KMS-11 (cell line): ENCODE data around the gene IFIT3.

Source experiments
- H2AFZ ChIP-seq: fragments of 200-600 bp; sonication (generic); 2 replicates; pipeline ENCODE4 v1.6.1; 2016; ENCODE audit warnings: antibody characterized with exemption, mixed run types, low read depth
- H3K27ac ChIP-seq: fragments of 200-600 bp; sonication (generic); 2 replicates; pipeline ENCODE4 v1.6.1; 2016; ENCODE audit warnings: mild to moderate bottlenecking, mixed run types
- H3K27me3 ChIP-seq: fragments of 200-600 bp; sonication (generic); 2 replicates; pipeline ENCODE4 v1.6.1; 2017; ENCODE audit warnings: mild to moderate bottlenecking, low read depth, mixed run types, moderate library complexity; ENCODE audit not compliant: insufficient read depth
- H3K36me3 ChIP-seq: fragments of 200-600 bp; sonication (generic); 2 replicates; pipeline ENCODE4 v1.6.1; 2017; ENCODE audit warnings: mild to moderate bottlenecking, mixed run types; ENCODE audit not compliant: insufficient read depth
- H3K4me1 ChIP-seq: fragments of 200-600 bp; sonication (generic); 2 replicates; pipeline ENCODE4 v1.6.1; 2016; ENCODE audit warnings: mild to moderate bottlenecking, low read depth, mixed run types; ENCODE audit not compliant: poor library complexity, severe bottlenecking
- H3K4me2 ChIP-seq: fragments of 200-600 bp; sonication (generic); 2 replicates; pipeline ENCODE4 v1.7.0; 2016; ENCODE audit warnings: mild to moderate bottlenecking, mixed run types
- H3K4me3 ChIP-seq: fragments of 200-600 bp; sonication (generic); IDR thresholded peaks from 2 replicates; pipeline ENCODE4 v1.6.1; 2017; ENCODE audit warnings: low read depth, low read length, mixed read lengths; ENCODE audit not compliant: insufficient read depth
- H3K79me2 ChIP-seq: fragments of 200-600 bp; sonication (generic); 2 replicates; pipeline ENCODE4 v1.6.1; 2016; ENCODE audit warnings: low read depth, mixed run types; ENCODE audit not compliant: insufficient read depth
- H3K9ac ChIP-seq: fragments of 200-600 bp; sonication (generic); 2 replicates; pipeline ENCODE4 v1.6.1; 2016; ENCODE audit warnings: mild to moderate bottlenecking, mixed run types
- H4K20me1 ChIP-seq: fragments of 200-600 bp; sonication (generic); 2 replicates; pipeline ENCODE4 v1.6.1; 2016; ENCODE audit warnings: mild to moderate bottlenecking, mixed run types; ENCODE audit not compliant: insufficient read depth
- TF ChIP-seq, protein P1 (sequence below): fragments of 200-600 bp; sonication (generic); conservative IDR thresholded peaks from 2 replicates; pipeline ENCODE4 v1.6.1; 2017; ENCODE audit warnings: low read depth, mild to moderate bottlenecking, antibody characterized with exemption, low read length, moderate library complexity, mixed read lengths

The IFIT3 gene, protein sequence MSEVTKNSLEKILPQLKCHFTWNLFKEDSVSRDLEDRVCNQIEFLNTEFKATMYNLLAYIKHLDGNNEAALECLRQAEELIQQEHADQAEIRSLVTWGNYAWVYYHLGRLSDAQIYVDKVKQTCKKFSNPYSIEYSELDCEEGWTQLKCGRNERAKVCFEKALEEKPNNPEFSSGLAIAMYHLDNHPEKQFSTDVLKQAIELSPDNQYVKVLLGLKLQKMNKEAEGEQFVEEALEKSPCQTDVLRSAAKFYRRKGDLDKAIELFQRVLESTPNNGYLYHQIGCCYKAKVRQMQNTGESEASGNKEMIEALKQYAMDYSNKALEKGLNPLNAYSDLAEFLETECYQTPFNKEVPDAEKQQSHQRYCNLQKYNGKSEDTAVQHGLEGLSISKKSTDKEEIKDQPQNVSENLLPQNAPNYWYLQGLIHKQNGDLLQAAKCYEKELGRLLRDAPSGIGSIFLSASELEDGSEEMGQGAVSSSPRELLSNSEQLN

DNA sequence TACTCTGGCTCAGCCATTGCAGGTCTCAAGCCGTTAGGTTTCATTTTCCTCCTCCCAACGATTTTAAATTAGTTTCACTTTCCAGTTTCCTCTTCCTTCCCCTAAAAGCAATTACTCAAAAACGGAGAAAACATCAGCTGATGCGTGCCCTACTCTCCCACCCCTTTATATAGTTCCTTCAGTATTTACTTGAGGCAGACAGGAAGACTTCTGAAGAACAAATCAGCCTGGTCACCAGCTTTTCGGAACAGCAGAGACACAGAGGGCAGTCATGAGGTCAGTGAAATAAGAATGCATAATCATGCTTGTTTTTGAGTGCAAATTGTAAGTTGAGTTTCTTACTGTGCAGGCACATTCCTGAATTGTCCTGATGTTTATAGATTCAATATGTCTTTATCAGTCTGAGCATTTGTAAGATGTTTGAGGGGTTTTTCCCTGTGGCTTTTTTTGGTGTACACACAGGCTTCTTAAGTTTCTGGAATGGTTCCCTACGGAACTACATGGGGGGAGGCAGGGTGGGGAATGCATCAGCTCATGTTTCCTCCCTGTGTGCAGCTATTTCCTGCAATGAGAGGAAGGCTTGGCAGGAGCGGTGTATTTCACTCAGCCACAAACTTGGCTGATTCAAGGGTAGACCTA is at the start of gene IFIT3:
TSS of gene IFIT3 (plus strand) at position 195 of the 639 bp plus-strand sequence. CDS start at position 272, 77 bp downstream.
- no peaks in the 10 kb centered on the region for H3K27me3 ChIP-seq
- H3K4me3 ChIP-seq: no peak within 1 kb of the TSS
- no peak within 1 kb of the TSS for H3K27ac ChIP-seq

DNA sequence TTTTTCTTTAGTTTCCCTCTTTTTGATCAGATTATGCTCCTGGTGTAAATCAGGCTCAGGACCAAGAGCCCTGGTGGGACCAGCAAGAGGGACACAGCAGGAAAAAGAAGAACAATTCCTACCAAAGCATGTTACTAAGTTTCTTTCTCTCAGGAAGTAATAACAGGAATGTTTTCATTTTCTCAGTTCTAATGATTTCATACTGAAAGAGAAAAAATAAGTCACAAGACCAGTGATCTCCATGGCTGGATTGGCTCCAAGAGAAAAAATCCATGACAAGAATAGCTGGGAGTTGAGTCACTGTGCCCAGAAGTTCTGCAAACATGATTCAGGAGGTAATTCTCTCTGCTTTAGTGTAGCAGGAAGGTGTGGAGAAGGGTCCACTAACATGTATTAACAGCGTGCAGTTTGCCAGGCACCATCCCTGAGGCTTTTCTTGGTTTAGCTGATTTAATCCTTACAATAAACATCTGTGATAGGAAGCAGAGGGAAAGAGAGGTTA is 49.7 kb upstream of the IFIT3 start:
- H3K36me3 ChIP-seq: no peaks in the 10 kb centered on the region
- no peak overlapping the region for H3K4me3 ChIP-seq
- H4K20me1 ChIP-seq: no peaks in the 10 kb centered on the region
- no peaks in the 10 kb centered on the region for H3K27me3 ChIP-seq
- no peak overlapping the region for H2AFZ ChIP-seq
- H3K4me1 ChIP-seq: no peaks in the 10 kb centered on the region
- no peak overlapping the region for H3K4me2 ChIP-seq
- no peak overlapping the region for H3K9ac ChIP-seq
- H3K27ac ChIP-seq: no peak overlapping the region
- H3K79me2 ChIP-seq: no peaks in the 10 kb centered on the region
- TF ChIP-seq, protein P1, sequence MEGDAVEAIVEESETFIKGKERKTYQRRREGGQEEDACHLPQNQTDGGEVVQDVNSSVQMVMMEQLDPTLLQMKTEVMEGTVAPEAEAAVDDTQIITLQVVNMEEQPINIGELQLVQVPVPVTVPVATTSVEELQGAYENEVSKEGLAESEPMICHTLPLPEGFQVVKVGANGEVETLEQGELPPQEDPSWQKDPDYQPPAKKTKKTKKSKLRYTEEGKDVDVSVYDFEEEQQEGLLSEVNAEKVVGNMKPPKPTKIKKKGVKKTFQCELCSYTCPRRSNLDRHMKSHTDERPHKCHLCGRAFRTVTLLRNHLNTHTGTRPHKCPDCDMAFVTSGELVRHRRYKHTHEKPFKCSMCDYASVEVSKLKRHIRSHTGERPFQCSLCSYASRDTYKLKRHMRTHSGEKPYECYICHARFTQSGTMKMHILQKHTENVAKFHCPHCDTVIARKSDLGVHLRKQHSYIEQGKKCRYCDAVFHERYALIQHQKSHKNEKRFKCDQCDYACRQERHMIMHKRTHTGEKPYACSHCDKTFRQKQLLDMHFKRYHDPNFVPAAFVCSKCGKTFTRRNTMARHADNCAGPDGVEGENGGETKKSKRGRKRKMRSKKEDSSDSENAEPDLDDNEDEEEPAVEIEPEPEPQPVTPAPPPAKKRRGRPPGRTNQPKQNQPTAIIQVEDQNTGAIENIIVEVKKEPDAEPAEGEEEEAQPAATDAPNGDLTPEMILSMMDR: no peak

More for the DNA sequence above, at the start of gene IFIT3:
- Histone ChIP-seq H3K36me3 (no peaks in the 10 kb centered on the region), H3K4me1 (peaks cover 45% of the 10 kb centered on the region), H4K20me1 (no peaks in the 10 kb centered on the region), H2AFZ (no peak within 1 kb of the TSS), H3K9ac (no peak within 1 kb of the TSS), H3K79me2 (no peaks in the 10 kb centered on the region), H3K4me2 (no peak within 1 kb of the TSS)
- TF ChIP-seq, protein P1: no peak

DNA sequence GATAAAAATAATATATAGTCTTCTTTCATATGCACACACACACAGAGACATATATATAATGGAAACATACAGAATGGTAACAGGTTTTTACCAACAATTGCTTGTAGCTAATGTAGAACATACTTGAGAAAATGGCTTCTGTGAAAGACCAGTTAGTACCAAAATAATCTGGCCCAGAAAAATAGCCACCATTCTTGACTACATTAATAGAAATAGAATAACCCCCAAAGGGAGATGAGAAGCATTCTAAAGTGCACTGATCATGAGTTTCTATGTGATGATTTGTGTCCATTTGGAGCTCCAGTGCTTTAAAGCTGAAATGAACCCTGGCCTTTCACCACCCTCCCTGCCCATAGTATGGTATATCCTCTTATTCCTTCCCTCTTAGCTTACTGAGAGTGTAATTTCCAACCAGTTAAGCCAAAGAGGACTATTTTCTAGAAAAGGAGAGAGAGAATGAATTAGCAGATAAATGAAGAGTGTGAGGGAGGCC is 48.9 kb upstream of the IFIT3 start:
- no peaks in the 10 kb centered on the region for H3K4me1 ChIP-seq
- no peaks in the 10 kb centered on the region for H3K36me3 ChIP-seq
- H3K27me3 ChIP-seq: no peaks in the 10 kb centered on the region
- no peak overlapping the region for H3K27ac ChIP-seq
- H3K79me2 ChIP-seq: no peaks in the 10 kb centered on the region
- TF ChIP-seq, protein P1: no peak
- no peak overlapping the region for H3K4me2 ChIP-seq
- H4K20me1 ChIP-seq: no peaks in the 10 kb centered on the region
- no peak overlapping the region for H3K4me3 ChIP-seq
- H2AFZ ChIP-seq: no peak overlapping the region
- no peak overlapping the region for H3K9ac ChIP-seq

DNA sequence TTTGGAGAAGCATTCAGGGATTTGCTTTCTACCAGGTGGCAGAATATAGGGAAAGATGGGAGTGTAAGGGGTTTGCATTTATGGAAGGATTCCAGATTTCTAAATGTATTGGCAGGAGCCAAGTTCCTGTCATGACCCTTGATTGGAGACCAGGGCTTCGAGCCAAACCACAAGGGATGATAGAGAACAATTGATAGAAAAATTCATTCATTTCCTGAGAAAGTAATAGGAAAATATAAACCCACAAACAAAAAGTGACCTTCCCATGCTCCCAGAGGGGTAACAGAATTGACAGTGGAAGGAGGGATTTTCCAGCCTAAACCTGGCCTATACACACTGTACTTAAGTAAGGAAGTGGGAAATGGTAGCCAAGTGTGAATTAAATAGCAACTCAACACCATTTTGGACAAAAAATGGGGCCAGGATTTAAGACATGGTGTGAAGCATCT is 48.4 kb upstream of the IFIT3 start:
- Histone ChIP-seq H3K79me2 (no peaks in the 10 kb centered on the region), H3K4me3 (no peak overlapping the region), H2AFZ (no peak overlapping the region), H3K27ac (no peak overlapping the region), H3K4me1 (no peaks in the 10 kb centered on the region), H4K20me1 (no peaks in the 10 kb centered on the region), H3K9ac (no peak overlapping the region), H3K27me3 (no peaks in the 10 kb centered on the region), H3K36me3 (no peaks in the 10 kb centered on the region), H3K4me2 (no peak overlapping the region)
- TF ChIP-seq, protein P1: no peak
